Left lung (tissue), 10 donors: ENCODE data around the gene MICAL3. TPM values are rescaled to one million over a fixed set of nuclear protein-coding genes. Genes with fewer than 3 reads are reported as not detected.

Source experiments
- ATAC-seq: fragments of 200-7000 bp; cut with Tn5 transposase; one replicate; pipeline ENCODE4 v1.9.1; 2020; ENCODE audit warnings: moderate library complexity
- DNase-seq, 4 donors: peaks; one replicate each; pipeline ENCODE4 v3.0.0-alpha.2; 2013 to 2020
- H3K27ac ChIP-seq, 2 donors: fragments of 200-600 bp; sonication (generic) in 1 of 2; one replicate each; pipeline versions ENCODE4 v1.5.0 to v1.8.0; 2020 to 2021
- H3K27me3 ChIP-seq, 2 donors: fragments of 200-600 bp; sonication (generic) in 1 of 2; one replicate each; pipeline versions ENCODE4 v1.5.0 to v1.8.0; 2020 to 2021
- H3K36me3 ChIP-seq, 2 donors: fragments of 200-600 bp; sonication (generic) in 1 of 2; one replicate each; pipeline versions ENCODE4 v1.5.0 to v1.8.0; 2020 to 2021
- H3K4me1 ChIP-seq, 2 donors: fragments of 200-600 bp; one replicate each; pipeline ENCODE4 v1.8.0; 2021
- H3K4me3 ChIP-seq, 2 donors: fragments of 200-600 bp; sonication (generic) in 1 of 2; one replicate each; pipeline versions ENCODE4 v1.5.0 to v1.8.0; 2020 to 2021; ENCODE audit warnings: mild to moderate bottlenecking in 1 of 2
- H3K9me3 ChIP-seq, 2 donors: fragments of 200-600 bp; sonication (generic) in 1 of 2; one replicate each; pipeline versions ENCODE4 v1.5.0 to v1.8.0; 2020 to 2021
- intact Hi-C, 2 donors: fragments of 100-400 bp; cut with DNase I; formaldehyde crosslinking; loops; one replicate each; pipeline versions ENCODE4 v1.11.2 to v1.14.2; 2022
- polyA plus RNA-seq, 6 donors: library from polyadenylated mRNA; unstranded; fragments of 120-200 nt; gene quantifications; one replicate each; pipeline ENCODE4 v1.2.1, GENCODE V29; 2013; ENCODE audit not compliant: insufficient read length in 6 of 6
- total RNA-seq, 2 donors: library from RNA; stranded (reverse); fragmentation: NEBNext Ultra II Directional; extraction: Animal tissue kit (Norgen Biotek cat#: 25700); gene quantifications; one replicate each; pipeline ENCODE4 v1.2.1, GENCODE V29; 2021
- TF ChIP-seq, protein P1 (sequence below), 2 donors: fragments of 200-600 bp; sonication (generic) in 1 of 2; IDR thresholded peaks; one replicate each; pipeline versions ENCODE4 v1.5.0 to v1.8.0; 2021; ENCODE audit warnings: antibody characterized with exemption in 2 of 2
- donor health status: DM: no; HTN: yes; CAD: no.
- donor health status: DM: no; HTN: no; CAD: no.

MICAL3 gene
- total and polyA plus RNA-seq, 8 donors = 24.9 to 64.8 (median 56.2) TPM

DNA sequence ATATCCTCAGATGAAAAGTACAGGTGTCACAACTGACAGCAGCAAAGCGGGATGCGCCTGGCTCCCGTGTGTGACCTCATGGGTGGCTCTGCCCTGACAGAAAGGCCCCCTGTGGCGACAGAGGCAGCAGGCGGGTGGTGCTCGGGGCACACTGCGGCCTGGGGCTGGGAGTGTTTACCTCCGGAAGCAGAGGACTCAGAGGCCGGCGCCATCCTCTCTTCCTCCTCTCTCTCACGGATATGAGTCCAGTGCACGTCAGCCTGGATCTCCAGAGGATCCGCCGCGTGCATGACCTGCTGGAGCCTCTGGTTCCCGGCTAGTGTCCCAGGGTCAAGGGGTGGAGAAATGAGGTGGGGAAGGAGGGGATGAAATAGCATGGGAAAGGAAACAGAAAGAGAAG is 196.9 kb downstream of the MICAL3 start:
- TF ChIP-seq, protein P1, sequence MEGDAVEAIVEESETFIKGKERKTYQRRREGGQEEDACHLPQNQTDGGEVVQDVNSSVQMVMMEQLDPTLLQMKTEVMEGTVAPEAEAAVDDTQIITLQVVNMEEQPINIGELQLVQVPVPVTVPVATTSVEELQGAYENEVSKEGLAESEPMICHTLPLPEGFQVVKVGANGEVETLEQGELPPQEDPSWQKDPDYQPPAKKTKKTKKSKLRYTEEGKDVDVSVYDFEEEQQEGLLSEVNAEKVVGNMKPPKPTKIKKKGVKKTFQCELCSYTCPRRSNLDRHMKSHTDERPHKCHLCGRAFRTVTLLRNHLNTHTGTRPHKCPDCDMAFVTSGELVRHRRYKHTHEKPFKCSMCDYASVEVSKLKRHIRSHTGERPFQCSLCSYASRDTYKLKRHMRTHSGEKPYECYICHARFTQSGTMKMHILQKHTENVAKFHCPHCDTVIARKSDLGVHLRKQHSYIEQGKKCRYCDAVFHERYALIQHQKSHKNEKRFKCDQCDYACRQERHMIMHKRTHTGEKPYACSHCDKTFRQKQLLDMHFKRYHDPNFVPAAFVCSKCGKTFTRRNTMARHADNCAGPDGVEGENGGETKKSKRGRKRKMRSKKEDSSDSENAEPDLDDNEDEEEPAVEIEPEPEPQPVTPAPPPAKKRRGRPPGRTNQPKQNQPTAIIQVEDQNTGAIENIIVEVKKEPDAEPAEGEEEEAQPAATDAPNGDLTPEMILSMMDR (IDR thresholded peaks at IDR 0.05) = no peak
- intact Hi-C loops = no loop called here
- no peaks in the 10 kb centered on the region for H3K36me3 ChIP-seq
- no peak for DNase-seq
- no peak for ATAC-seq
- no peak overlapping the region for H3K4me3 ChIP-seq
- H3K27ac ChIP-seq = no peak overlapping the region
- peaks cover 0 to 5% of the 10 kb centered on the region in 2 donors for H3K27me3 ChIP-seq
- no peaks in the 10 kb centered on the region for H3K4me1 ChIP-seq
- no peaks in the 10 kb centered on the region for H3K9me3 ChIP-seq

DNA sequence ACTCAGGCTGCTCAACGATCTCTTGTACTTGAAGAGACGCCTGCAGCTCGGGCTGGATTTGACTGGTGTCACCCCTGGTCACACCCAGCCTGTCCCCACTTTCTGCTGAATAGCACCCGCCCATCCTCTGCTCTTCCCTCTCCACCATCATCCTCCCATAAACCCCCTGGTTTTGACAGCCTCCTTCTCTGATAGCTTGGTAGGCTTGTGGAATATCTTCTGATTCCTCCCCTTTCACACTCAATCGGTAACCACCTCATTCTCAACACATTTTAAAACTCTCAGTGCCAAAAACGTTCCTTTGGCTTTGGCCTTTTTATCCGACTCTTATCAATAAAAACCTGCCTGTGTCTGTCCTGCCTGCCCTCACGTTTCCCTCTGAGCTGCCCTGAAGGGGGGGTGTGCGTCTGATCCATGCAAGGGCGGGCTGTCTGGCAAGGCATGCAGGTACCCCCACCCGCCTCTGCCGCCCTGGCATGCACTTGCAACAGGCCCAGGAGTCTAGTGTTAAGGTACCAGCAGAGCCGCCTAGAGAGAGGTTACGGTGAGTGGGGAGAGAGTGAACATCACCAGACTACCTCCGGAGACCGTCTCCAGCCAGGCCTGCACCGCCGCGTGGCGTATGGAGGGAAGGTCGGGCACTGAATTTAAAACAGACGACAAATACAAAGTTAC is 198.3 kb downstream of the MICAL3 start:
- TF ChIP-seq, protein P1 (IDR thresholded peaks at IDR 0.05) = no peak
- no peak for DNase-seq

DNA sequence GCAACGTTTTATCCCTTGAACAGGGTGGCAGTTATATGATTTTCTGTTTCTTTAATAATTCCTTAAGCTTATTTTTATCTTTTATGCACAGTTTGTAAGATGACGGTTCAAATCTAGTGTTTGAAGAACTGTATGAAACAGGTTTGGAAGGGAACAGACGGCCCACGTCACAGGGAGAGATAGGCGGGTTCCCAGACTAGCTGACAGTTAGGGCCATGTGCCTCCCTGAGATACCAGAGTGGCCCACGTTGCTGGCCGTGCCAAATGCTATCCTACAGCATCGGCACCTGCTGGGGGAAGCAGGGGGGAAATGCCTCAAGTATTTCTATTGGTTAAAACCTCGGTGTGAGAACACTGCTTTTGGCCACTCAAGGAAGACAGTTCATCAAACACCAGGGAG is 199.9 kb downstream of the MICAL3 start:
- H3K36me3 ChIP-seq = peaks cover 0 to 11% of the 10 kb centered on the region in 2 donors
- no peak overlapping the region for H3K4me3 ChIP-seq
- H3K27ac ChIP-seq = no peak overlapping the region
- ATAC-seq = no peak
- H3K4me1 ChIP-seq = no peaks in the 10 kb centered on the region
- no peaks in the 10 kb centered on the region for H3K27me3 ChIP-seq
- no peak for DNase-seq
- intact Hi-C loops = no loop called here
- TF ChIP-seq, protein P1 (IDR thresholded peaks at IDR 0.05) = no peak
- H3K9me3 ChIP-seq = no peaks in the 10 kb centered on the region

More for the DNA sequence above, 198.3 kb downstream of the MICAL3 start:
- H3K27ac ChIP-seq = no peak overlapping the region
- H3K36me3 ChIP-seq = peaks cover 0 to 11% of the 10 kb centered on the region in 2 donors
- no peaks in the 10 kb centered on the region for H3K9me3 ChIP-seq
- H3K4me3 ChIP-seq = no peak overlapping the region
- peaks cover 0 to 5% of the 10 kb centered on the region in 2 donors for H3K27me3 ChIP-seq
- no peak for ATAC-seq
- no peaks in the 10 kb centered on the region for H3K4me1 ChIP-seq
- intact Hi-C loops = no loop called here

DNA sequence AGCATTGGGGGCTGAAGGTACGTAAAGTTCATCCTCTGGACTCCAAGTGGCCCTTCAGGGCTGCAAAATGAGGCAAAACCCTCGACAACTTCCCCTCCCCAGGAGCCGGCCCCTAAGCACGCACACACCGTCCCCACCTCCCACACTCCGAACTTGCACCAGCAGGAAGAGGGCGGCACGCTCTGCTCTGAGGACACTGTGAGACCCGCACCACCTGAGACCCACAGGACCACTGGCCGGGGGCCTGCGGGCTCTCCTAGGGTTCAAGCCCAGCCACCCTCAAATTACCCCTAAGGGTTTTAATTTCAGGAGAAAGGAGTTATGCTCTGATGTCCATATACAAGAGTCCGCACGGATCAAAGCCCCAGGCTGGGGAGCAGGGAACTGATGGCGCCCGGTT is 200.4 kb downstream of the MICAL3 start:
- H3K36me3 ChIP-seq = peaks cover 0 to 11% of the 10 kb centered on the region in 2 donors
- H3K9me3 ChIP-seq = no peaks in the 10 kb centered on the region
- peak in 1 of 4 donors; percentile 41 for DNase-seq
- intact Hi-C loops = no loop called here
- TF ChIP-seq, protein P1 (IDR thresholded peaks at IDR 0.05) = no peak
- H3K4me3 ChIP-seq = no peak overlapping the region
- H3K4me1 ChIP-seq = no peaks in the 10 kb centered on the region
- H3K27me3 ChIP-seq = no peaks in the 10 kb centered on the region
- H3K27ac ChIP-seq = no peak overlapping the region
- no peak for ATAC-seq

DNA sequence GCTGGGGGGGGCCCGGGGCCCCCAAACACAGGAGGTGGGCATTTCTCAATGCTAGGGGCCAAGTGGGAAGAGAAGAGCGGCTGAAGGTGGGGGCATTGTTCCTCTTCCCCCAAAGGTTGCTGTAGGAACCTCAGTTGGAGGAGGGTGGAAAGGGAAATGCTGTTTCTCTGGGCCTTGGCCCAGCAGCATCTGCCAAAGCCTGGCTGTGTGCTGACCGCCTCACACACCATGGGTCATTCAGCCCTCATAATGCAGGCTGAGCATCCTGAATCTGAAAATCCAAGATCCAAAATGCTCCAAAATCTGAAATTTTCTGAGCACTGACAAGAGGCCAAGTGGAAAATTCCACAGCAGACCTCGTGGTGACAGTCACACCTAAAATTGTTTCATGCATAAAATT is 201.1 kb downstream of the MICAL3 start:
- no peak for ATAC-seq
- Histone ChIP-seq H3K4me1 (no peaks in the 10 kb centered on the region), H3K36me3 (peaks cover 0 to 17% of the 10 kb centered on the region in 2 donors), H3K27me3 (no peaks in the 10 kb centered on the region), H3K27ac (no peak overlapping the region), H3K4me3 (no peak overlapping the region), H3K9me3 (no peaks in the 10 kb centered on the region)
- intact Hi-C loops = no loop called here
- TF ChIP-seq, protein P1 (IDR thresholded peaks at IDR 0.05) = no peak
- DNase-seq = no peak
